Hepatocyte (in vitro differentiated cells): Measurements from ENCODE around the gene NUDT4.

ENCODE experiments used
- CTCF ChIP-seq: fragments of 200-600 bp; sonication (generic); IDR thresholded peaks from 2 replicates; pipeline ENCODE4 v1.5.1; 2016; ENCODE audit warnings: antibody characterized with exemption, mild to moderate bottlenecking; ENCODE audit not compliant: poor library complexity
- EZH2 ChIP-seq: fragments of 200-600 bp; sonication (generic); IDR thresholded peaks from 2 replicates; pipeline ENCODE4 v1.6.1; 2016; ENCODE audit warnings: antibody characterized with exemption, mild to moderate bottlenecking, borderline replicate concordance
- EZH2phosphoT487 ChIP-seq: fragments of 200-600 bp; sonication (generic); IDR thresholded peaks from one replicate; pipeline ENCODE4 v1.6.1; 2018; ENCODE audit warnings: antibody characterized with exemption, mild to moderate bottlenecking, low read depth, moderate library complexity; ENCODE audit not compliant: unreplicated experiment, severe bottlenecking

GRCh38 chr12:93390549-93391297 is 13.0 kb downstream of the NUDT4 start:
- no peak for TF ChIP-seq EZH2phosphoT487
- no peak for TF ChIP-seq CTCF
- TF ChIP-seq EZH2: no peak
